NCI-H1694 (cell line): ENCODE data around the gene PXMP4.

Experiments used
- DNase-seq: peaks from one replicate; lab custom pipeline; 2025; lab: John Stamatoyannopoulos, UW

PXMP4 gene

GRCh38 chr20:33681728-33682353 lies 38.3 kb downstream of the PXMP4 start:
- DNase-seq: no peak

DNA sequence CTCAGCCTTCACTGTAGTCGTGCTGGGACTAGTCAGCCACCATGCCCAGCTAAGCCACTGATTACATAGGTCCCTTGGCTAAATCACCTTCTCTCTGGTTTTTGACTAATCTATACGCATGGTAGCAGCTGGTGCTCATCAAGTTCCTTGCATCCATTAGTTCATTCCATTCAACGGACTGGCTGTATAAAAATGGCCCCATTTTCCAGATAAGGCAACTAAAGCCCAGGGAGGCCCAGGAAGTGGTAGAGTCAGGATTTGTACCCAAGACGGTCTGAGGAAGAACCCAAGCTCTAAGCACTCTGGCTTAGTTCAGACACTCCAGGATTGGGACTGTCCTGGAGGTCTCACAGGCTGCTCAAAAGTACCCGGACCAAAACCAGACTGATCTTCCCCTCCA lies 38.8 kb downstream of the PXMP4 start:
- no peak for DNase-seq

GRCh38 chr20:33680686-33681085 lies 39.4 kb downstream of the PXMP4 start:
- DNase-seq: no peak

GRCh38 chr20:33679758-33680485 lies 40.2 kb downstream of the PXMP4 start:
- DNase-seq: no peak

- DNase-seq: no peak
Observed at GRCh38 chr20:33677991-33678702, 42.0 kb downstream of the PXMP4 start.

- DNase-seq: no peak
Observed at GRCh38 chr20:33676652-33677645, 43.2 kb downstream of the PXMP4 start.

DNA sequence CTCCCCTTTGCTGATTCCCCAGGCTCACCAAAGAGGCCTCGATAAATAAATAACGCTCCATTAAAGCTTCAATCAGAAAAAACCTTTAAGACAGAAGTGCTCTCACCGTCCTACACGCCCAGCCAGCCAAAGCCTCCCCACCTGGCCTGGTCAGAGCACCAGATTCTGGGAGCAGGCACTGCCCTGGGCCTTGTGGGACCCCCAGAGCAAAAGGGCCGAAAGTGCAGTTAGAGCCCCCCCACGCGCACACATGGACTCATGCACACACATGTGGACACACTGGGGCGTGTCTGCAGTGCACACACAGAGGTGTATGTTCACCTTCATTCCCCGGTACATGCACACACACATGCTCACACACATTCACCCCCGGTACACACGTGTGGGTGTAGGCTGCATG lies 44.0 kb downstream of the PXMP4 start:
- no peak for DNase-seq

DNA sequence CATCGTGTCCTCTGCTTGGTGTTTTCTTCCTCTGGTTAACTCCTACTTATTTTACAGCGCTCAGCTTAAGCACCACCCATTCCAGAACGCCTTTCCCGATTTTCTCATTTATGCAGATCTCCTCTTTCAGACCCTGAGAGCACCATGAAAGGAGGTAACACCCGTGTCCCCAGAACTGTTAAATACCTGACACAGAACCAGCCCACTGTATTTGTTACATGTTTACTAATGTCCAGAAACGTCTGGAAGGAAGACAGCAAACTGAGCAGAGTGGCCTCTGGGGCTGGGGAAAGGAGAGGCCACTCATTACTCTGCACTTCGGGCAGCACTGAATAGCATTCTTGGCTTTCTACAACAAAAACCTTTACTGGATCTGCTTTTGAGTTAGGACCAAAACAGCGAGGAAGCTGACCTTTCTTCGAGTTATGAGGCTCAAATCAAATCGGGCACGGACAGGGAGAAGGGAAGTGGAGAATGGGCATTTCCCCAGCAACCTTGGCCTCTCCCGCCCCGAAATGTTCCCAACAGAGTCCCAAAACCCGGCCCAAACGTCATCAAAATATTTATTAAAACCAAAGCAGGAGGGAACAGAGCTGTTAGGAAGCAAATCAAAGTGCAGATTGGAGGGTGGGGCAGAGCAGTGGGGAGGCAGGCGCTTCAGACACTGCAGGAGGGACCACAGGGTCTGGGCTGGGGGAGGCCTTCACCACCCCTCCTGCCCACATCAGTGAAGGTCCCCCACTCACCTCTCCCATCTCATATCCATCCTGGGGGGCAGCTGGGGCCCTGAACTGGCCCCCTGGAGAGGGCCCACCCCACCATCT lies 44.8 kb downstream of the PXMP4 start:
- no peak for DNase-seq

- DNase-seq: no peak
Observed at GRCh38 chr20:33674294-33675135, 45.6 kb downstream of the PXMP4 start, which contains the start of gene NECAB3. Gene NECAB3 (minus strand): TSS chr20:33674428. CDS start chr20:33674352, 76 bp downstream.

DNA sequence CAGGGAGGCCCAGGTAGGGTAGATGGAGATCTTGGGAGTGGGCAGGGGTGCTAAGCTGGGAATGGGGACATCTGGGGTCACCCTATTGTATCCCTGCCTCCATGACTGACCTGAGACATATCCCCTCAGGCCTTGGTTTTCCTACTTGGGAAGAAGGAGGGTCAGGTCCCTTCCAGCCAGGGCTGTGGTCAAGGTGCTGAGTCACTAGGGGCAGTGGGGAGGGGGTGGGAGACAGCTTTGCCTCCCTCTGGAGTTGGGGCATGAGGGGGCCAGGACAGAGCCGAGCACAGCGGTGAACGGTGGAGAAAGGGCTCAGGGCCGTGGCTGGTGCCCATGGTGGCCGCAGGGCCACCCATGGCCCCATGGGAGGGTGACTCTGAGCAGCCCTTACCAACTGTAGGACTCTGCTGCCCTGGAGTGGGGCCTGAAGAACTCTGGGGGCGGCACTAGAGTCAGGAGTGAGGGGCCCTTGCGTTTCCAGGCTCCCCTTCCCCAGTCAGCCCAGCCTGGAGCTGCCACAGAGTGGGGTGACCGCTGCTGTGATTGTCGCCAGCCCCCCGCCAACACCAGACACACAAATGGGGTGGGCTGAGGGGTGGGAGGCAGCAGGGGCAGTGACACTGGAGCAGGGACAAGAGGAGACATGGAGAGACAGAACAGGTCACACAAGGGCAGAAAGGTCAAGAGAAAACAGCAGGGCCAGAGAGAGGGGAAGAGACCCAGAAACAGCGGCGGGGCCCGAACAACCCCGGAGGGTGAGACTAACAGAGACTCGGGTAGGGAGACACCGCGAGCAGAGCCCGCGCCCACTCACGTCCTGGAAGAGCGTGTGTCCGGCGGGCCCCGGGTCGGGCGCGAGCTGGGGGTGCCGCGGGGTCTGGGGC lies 46.5 kb downstream of the PXMP4 start:
- DNase-seq: no peak

DNA sequence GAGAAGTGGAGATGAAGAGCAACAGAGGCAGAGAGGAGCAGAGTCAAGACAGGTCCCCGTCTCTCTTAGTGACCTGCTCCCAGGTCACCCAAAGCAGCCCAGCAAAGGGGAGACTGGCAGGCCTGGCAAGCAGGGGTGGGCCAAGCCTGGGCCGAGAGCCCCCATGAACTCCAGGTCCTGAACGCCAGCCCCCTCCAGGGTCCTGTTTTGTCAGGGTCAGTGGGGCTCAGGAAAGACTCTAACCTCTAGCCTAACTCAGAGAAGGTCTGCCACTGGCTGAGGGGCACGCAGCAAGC lies 47.0 kb downstream of the PXMP4 start:
- no peak for DNase-seq

- DNase-seq: peak; percentile 11
Observed at GRCh38 chr20:33672426-33673113, 47.5 kb downstream of the PXMP4 start.

DNA sequence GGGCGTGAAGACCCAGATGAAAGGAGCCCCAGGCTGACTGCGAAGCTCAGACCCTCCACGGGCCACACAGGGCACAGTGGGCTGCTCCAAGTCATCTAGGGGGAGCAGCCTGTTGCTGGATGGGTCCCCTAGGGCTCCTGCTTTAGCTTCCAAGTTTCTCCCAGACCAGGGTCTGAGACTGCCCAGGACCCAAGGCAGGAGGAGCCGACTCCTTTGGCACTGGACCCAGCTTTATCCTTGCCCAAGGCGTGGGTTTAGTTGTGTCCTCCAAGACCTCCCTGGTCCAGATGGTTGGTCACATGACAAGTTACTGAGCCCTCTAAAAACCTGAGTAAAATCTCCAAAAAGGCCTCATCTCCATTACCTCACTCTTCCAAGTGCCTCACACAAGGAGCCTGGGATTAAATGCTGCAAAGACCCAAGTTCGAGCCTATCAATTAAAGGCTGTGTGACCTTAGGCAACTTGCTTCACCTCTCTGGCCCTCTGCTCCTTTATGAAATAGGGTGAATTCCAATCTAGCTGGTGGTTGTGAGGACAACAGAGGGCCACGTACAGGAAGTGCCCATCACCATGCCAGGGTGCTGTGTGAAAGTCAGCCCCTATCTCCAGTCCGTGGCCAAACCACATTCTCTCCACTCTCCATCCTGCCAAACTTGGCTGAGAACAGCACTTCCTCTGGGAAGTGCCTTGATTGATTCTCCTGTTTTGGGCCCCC lies 48.4 kb downstream of the PXMP4 start:
- no peak for DNase-seq

- DNase-seq: no peak
Observed at GRCh38 chr20:33670715-33671499, 49.2 kb downstream of the PXMP4 start.

DNA sequence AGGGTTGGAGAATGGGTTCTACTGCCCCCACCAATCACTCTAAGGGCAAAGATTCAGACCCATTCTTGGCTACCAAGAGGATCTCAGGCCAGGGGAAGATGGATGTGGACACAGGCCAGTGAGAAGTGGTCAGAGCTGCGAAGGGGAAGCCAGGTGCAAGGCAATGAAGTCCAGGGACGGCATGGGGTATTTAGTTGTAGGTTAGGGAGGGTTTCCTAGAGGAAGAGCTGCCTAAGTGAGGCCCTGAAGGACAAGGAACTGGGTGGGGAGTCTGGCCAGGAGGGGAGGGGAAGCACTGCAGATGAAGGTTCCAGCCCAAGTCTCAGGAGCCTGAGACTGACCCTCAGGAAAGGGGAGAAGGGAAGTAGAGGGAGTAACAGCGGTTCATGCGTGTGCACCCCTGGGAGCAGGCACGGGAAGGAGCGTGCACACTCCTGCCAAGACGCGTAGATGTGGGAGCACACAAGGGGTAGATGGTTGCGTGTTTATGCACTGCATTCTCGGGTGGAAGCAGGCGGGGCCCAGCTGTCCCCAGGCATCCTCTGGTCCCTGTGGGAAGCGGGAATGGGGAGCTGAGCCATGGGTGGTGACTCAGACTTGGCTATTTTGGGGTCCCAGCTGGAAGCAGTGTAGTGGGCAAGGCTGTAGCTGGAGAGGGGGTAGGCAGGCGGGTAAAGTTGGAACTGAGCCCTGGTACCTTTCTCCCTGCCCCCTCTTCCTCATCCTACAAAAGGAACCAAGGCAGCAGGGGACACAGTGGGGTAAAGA lies 50.1 kb downstream of the PXMP4 start:
- no peak for DNase-seq

- DNase-seq: no peak
Observed at GRCh38 chr20:33669224-33669623, 50.9 kb downstream of the PXMP4 start.
